Epithelial cell of esophagus (primary cell): ENCODE results near the gene TNPO2.
"Not testable (repeated sequence)": the region's sequence is repeated elsewhere in the genome, so short reads cannot be mapped to it uniquely, and the experiment has no call there.

ENCODE experiments used
- DNase-seq: peaks from one replicate; pipeline ENCODE4 v3.0.0; 2010; ENCODE audit warnings: low read depth
- H3K4me3 ChIP-seq: 2 replicates; pipeline ENCODE4 v1.5.1; 2011; ENCODE audit warnings: mild to moderate bottlenecking, low read length, control low read depth
- TF ChIP-seq, protein P1 (sequence below): IDR thresholded peaks from 2 replicates; pipeline ENCODE4 v1.5.1; 2011; ENCODE audit warnings: low read depth, mild to moderate bottlenecking, low read length, control low read depth, inconsistent platforms; ENCODE audit not compliant: insufficient read depth; ENCODE audit errors: missing control alignments

The TNPO2 gene

DNA sequence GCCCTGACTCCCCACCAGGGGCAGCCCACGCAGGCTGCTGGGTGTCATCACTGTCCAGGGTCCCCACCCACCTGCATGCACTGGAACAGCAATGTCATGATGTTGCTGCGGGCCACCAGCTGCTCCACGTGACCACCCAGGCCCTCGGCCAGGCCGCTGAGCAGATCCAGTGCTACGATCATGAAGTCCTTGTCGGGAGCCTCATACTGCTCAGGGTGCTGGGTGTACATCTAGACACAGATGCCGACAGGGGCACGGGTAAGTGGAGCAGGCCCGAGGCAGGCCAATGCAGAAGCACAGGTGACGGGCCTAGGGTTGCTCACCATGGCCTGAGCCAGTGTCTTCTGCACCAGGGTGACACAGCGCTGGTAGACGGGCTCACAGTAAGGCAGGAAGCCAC lies 18.6 kb downstream of the TNPO2 start:
- TF ChIP-seq, protein P1, sequence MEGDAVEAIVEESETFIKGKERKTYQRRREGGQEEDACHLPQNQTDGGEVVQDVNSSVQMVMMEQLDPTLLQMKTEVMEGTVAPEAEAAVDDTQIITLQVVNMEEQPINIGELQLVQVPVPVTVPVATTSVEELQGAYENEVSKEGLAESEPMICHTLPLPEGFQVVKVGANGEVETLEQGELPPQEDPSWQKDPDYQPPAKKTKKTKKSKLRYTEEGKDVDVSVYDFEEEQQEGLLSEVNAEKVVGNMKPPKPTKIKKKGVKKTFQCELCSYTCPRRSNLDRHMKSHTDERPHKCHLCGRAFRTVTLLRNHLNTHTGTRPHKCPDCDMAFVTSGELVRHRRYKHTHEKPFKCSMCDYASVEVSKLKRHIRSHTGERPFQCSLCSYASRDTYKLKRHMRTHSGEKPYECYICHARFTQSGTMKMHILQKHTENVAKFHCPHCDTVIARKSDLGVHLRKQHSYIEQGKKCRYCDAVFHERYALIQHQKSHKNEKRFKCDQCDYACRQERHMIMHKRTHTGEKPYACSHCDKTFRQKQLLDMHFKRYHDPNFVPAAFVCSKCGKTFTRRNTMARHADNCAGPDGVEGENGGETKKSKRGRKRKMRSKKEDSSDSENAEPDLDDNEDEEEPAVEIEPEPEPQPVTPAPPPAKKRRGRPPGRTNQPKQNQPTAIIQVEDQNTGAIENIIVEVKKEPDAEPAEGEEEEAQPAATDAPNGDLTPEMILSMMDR = no peak
- DNase-seq = no peak

DNA sequence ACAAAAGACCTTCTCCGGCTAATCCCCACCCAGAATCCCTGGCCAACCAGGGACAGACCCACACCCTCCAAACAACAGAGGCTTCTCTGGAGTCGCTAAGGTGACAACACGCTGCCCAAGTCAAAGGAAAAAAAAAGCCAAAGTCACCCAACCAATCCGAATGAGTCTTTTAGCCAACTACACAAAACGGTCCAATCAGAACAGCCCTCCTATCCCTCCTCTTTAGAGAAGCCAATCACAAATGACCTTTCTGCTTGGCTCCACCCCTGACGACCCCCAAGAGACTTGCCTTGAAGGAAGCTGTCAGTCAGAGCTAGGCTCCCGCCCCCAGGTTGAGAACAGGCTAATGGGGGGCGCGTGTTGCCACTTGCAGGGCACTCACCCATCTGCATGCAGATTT lies 20.7 kb downstream of the TNPO2 start:
- no peak overlapping the region for H3K4me3 ChIP-seq
- DNase-seq = no peak
- TF ChIP-seq, protein P1 = no peak

More for the DNA sequence above, 18.6 kb downstream of the TNPO2 start:
- no peak overlapping the region for H3K4me3 ChIP-seq

DNA sequence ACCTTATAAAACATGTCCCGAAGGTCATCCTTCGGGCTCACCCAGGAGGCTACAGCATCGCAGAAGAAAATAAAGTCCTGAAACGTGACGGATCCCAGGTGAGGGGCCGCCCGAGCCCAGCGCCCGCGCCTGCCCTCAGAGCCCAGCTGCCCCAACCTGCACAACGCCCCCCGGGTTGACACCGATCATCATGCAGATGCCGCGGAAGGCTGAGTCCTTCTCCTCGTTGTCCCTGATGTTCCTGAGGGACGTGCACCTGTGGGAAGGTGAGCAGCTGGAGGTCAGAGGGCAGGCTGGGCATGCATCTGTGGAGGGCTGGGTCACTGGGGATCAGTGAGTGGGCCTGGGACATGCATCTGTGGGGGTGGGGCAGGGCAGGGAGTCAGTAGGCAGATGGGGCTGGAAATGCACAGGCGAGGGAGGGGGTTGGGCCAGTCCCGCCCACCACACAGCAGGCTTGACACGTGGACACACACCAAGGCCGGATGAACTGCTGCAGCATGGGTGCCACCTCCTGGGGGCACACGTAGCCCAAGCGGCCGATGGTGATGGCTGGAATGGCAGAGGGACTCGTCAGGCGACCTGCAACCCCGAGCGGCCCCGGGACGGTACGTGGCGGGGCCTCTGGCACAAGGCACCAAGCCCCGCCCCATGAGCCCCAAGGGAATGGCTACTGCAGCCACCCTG lies 22.0 kb downstream of the TNPO2 start:
- no peak overlapping the region for H3K4me3 ChIP-seq
- DNase-seq = no peak
- TF ChIP-seq, protein P1 = no peak

DNA sequence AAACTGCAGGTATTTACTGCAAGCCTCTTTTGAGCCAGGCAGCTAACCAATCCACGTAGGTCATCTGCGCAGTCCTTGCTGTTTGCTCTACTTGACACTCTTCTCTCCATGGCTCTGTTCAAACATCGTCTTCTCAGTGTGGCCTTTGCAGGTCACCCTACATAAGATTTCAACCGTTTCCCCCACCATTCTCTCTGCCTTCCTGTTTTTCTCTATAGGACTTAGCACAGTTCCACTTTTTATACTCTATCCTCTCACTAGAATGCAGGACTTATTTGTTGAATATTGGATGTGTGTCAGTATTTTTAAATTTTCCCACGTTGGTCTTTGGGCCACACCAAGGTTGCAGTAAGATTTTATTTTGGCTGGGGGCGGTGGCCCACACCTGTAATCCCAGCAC lies 25.6 kb downstream of the TNPO2 start:
- no peak overlapping the region for H3K4me3 ChIP-seq
- DNase-seq = no peak
- TF ChIP-seq, protein P1 = no peak

DNA sequence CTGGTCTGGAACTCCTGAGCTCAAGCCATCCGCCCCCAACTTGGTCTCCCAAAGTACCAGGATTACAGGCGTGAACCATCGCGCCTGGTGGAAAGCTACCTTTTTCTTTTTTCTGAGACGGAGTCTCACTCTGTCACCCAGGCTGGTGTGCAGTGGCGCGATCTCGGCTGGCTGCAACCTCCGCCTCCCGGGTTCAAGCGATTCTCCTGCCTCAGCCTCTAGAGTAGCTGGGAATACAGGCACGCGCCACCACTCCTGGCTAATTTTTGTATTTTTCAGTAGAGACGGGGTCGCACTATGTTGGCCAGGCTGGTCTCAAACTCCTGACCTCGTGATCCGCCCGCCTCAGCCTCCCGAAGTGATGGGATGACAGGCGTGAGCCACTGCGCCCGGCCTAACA lies 26.3 kb downstream of the TNPO2 start:
- H3K4me3 ChIP-seq, DNase-seq: not testable (repeated sequence)

DNA sequence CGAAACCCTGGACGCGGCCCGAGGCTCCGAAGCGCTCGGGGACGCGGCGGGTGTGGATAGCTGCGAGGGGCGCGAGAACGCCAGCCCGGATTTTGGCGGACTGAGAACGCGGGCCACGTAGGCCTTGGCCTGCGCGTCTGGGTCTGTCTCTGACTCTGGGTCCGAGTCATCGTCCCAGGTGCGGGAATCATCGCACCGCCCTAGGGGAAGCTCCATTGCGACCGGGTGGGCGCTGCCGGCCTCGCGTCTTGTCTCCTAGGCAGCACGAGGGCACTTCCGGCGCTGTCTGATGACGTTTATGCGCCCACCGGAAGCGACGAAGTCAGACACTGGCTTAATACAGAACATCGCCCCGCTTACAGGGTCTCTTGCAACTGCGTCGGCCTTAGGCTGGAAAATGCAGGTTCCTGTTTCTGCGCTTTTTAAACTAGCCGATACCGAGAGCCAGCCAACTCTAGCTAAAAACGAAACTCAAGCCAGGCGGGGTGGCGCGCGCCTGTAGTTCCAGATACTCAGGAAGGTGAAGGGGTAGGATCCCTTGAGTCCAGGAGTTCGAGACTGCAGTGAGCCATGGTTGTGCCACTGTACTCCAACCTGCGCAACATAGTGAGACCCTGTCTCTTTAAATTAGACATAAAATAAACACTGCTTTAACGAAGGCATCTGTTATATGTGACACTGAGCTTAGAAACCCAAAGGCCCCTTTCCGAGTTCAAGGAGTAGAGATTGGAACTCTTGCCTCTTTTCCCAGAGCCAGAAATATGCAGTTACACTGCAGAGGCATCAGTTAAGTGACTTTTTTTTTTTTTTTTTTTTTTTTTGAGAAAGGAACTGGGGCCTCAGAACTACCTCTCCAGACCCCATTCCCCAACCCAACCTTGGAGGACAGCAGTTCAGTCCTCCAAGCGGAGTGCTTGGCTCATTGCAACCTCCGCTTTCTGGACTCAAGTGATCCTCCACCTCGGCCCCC lies 27.1 kb downstream of the TNPO2 start, which contains the start of gene FBXW9:
Gene FBXW9 (minus strand): TSS at position 266 of the 970 bp plus-strand sequence. CDS start 50 bp downstream, at position 216.
- H3K4me3 ChIP-seq = peak within 1 kb of the TSS; percentile 83
- TF ChIP-seq, protein P1 = no peak
- DNase-seq = peak; percentile 95

DNA sequence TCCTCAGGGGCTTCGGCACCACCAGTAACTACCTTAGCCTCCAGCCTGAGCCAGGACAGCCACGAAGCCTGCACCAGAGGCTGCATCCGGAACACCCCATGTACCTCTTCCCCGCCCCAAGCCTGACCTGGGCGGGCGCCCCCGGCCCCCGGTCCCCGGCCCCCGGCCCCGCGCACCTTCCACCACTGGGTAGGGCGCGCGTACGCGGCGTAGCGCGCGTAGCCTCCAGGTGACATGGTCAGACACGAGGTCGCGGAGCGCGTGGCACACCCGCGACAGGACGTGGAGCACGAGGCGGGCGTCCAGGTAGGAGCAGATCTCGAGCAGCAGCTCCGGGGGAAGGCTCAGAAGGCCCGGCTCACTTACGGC lies 27.8 kb downstream of the TNPO2 start:
- DNase-seq = peak; percentile 13
- TF ChIP-seq, protein P1 = no peak
- H3K4me3 ChIP-seq = peak overlapping the region; percentile 83
